Measurements from ENCODE around the gene LRCOL1.

LRCOL1 gene

GRCh38 chr12:132588319-132588718, 22.1 kb downstream of the LRCOL1 start:
- no peaks in the 10 kb centered on the region for H3K9me2 ChIP-seq (replicated peaks; ENCODE audit: insufficient read depth, low read length)
- H3K36me3 ChIP-seq (ENCODE audit: low read length), result no peaks in the 10 kb centered on the region
- no peaks in the 10 kb centered on the region; the same call in 1 of the 2 replicates for H3F3A ChIP-seq (ENCODE audit: insufficient read depth)
- H3K9me3 ChIP-seq (ENCODE audit: insufficient read depth, low read length), result no peaks in the 10 kb centered on the region
- no peak overlapping the region for H3K4me2 ChIP-seq (ENCODE audit: low read depth, low read length, poor library complexity, severe bottlenecking)
- no peaks in the 10 kb centered on the region for H4K20me1 ChIP-seq (ENCODE audit: low read depth, low read length)
- H2AFZ ChIP-seq (ENCODE audit: low read depth, low read length, severe bottlenecking), result no peak overlapping the region
- no peaks in the 10 kb centered on the region for H3K27me3 ChIP-seq (ENCODE audit: low read length)
- H3K9ac ChIP-seq (ENCODE audit: low read length), result no peak overlapping the region
- H3K79me2 ChIP-seq (ENCODE audit: insufficient read depth, low read length), result no peaks in the 10 kb centered on the region
- TF ChIP-seq CTCF (IDR thresholded peaks at IDR 0.05; ENCODE audit: insufficient read depth, low read length, poor library complexity, severe bottlenecking), result no peak
- no peak for TF ChIP-seq EZH2phosphoT487 (conservative IDR thresholded peaks at IDR 0.05; ENCODE audit: low read length)
- H3K27ac ChIP-seq (ENCODE audit: low read depth, low read length), result no peak overlapping the region
- no peak overlapping the region for H3K4me3 ChIP-seq (ENCODE audit: insufficient read depth, low read length, poor library complexity, severe bottlenecking)

DNA sequence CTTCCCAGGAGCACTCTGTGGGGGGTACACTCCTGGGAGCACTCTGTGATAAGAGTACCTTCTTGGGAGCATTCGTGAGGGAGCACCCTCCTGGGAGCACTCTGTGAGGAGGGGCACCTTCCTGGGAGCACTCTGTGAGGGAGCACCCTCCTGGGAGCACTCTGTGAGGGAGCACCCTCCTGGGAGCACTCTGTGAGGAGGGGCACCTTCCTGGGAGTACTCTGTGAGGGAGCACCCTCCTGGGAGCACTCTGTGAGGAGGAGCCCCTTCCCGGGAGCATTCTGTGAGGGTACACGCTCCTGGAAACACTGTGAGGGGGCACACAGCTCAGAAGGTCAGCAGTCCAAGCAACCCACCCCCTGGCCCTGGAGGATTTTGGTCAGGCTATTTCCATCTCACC, 22.6 kb downstream of the LRCOL1 start:
- H3K27ac ChIP-seq (ENCODE audit: low read depth, low read length), result no peak overlapping the region
- H3K36me3 ChIP-seq (ENCODE audit: low read length), result no peaks in the 10 kb centered on the region
- no peak overlapping the region for H2AFZ ChIP-seq (ENCODE audit: low read depth, low read length, severe bottlenecking)
- no peaks in the 10 kb centered on the region for H3K9me2 ChIP-seq (replicated peaks; ENCODE audit: insufficient read depth, low read length)
- no peak overlapping the region for H3K4me2 ChIP-seq (ENCODE audit: low read depth, low read length, poor library complexity, severe bottlenecking)
- H3K4me3 ChIP-seq (ENCODE audit: insufficient read depth, low read length, poor library complexity, severe bottlenecking), result no peak overlapping the region
- H4K20me1 ChIP-seq (ENCODE audit: low read depth, low read length), result no peaks in the 10 kb centered on the region
- H3F3A ChIP-seq (ENCODE audit: insufficient read depth), result no peaks in the 10 kb centered on the region; the same call in 1 of the 2 replicates
- H3K27me3 ChIP-seq (ENCODE audit: low read length), result no peaks in the 10 kb centered on the region
- no peak overlapping the region for H3K9ac ChIP-seq (ENCODE audit: low read length)
- TF ChIP-seq EZH2phosphoT487 (conservative IDR thresholded peaks at IDR 0.05; ENCODE audit: low read length) (no peak), CTCF (IDR thresholded peaks at IDR 0.05; ENCODE audit: insufficient read depth, low read length, poor library complexity, severe bottlenecking) (no peak)
- no peaks in the 10 kb centered on the region for H3K9me3 ChIP-seq (ENCODE audit: insufficient read depth, low read length)
- H3K79me2 ChIP-seq (ENCODE audit: insufficient read depth, low read length), result no peaks in the 10 kb centered on the region

- no peaks in the 10 kb centered on the region for H3K79me2 ChIP-seq (ENCODE audit: insufficient read depth, low read length)
- no peaks in the 10 kb centered on the region for H3K27me3 ChIP-seq (ENCODE audit: low read length)
- no peaks in the 10 kb centered on the region for H3K9me3 ChIP-seq (ENCODE audit: insufficient read depth, low read length)
- no peaks in the 10 kb centered on the region for H3K9me2 ChIP-seq (replicated peaks; ENCODE audit: insufficient read depth, low read length)
- H3K9ac ChIP-seq (ENCODE audit: low read length), result no peak overlapping the region
- H3K27ac ChIP-seq (ENCODE audit: low read depth, low read length), result no peak overlapping the region
- TF ChIP-seq EZH2phosphoT487 (conservative IDR thresholded peaks at IDR 0.05; ENCODE audit: low read length) (no peak), CTCF (IDR thresholded peaks at IDR 0.05; ENCODE audit: insufficient read depth, low read length, poor library complexity, severe bottlenecking) (no peak)
- no peaks in the 10 kb centered on the region for H4K20me1 ChIP-seq (ENCODE audit: low read depth, low read length)
- no peaks in the 10 kb centered on the region; the same call in 1 of the 2 replicates for H3F3A ChIP-seq (ENCODE audit: insufficient read depth)
- H3K4me2 ChIP-seq (ENCODE audit: low read depth, low read length, poor library complexity, severe bottlenecking), result no peak overlapping the region
- no peak overlapping the region for H2AFZ ChIP-seq (ENCODE audit: low read depth, low read length, severe bottlenecking)
- H3K36me3 ChIP-seq (ENCODE audit: low read length), result no peaks in the 10 kb centered on the region
- no peak overlapping the region for H3K4me3 ChIP-seq (ENCODE audit: insufficient read depth, low read length, poor library complexity, severe bottlenecking)
Measured at GRCh38 chr12:132586929-132587328, 23.5 kb downstream of the LRCOL1 start.
